ENCODE data around the gene SNORC. TPM values are rescaled to one million over a fixed set of nuclear protein-coding genes. Genes with fewer than 3 reads are reported as not detected.
A peak's percentile ranks its signal among the peaks of the same experiment; 100 is the strongest.

SNORC gene
- total RNA-seq, 1 donor from 2014 or later: not detected

GRCh38 chr2:232865165-232865564, 4.9 kb upstream of the SNORC start:
- Histone ChIP-seq H2AFZ (replicated peaks) (no peak overlapping the region), H3K4me1 (no peaks in the 10 kb centered on the region), H3K27ac (no peak overlapping the region), H3K27me3 (no peaks in the 10 kb centered on the region), H3K36me3 (no peaks in the 10 kb centered on the region), H3K4me3 (no peak overlapping the region), H3K9ac (no peak overlapping the region), H3K4me2 (no peak overlapping the region), H3K9me3 (ENCODE audit: low read depth) (no peaks in the 10 kb centered on the region), H3F3A (ENCODE audit: low read depth) (no peaks in the 10 kb centered on the region), H3K79me2 (ENCODE audit: low read depth) (no peaks in the 10 kb centered on the region), H4K20me1 (ENCODE audit: low read depth) (peaks cover 3% of the 10 kb centered on the region)
- H3K4me1 Mint-ChIP-seq: peaks cover 5% of the 10 kb centered on the region
- DNase-seq (ENCODE audit: low spot score): no peak
- peaks cover 4% of the 10 kb centered on the region for H3K36me3 Mint-ChIP-seq
- H3K27ac Mint-ChIP-seq: no peak overlapping the region
- TF ChIP-seq CTCF (IDR thresholded peaks at IDR 0.05) (no peak), EZH2 (IDR thresholded peaks at IDR 0.05) (no peak), EZH2phosphoT487 (IDR thresholded peaks at IDR 0.05) (no peak)
- no peaks in the 10 kb centered on the region for H3K9me3 Mint-ChIP-seq
- no peaks in the 10 kb centered on the region for H3K27me3 Mint-ChIP-seq (ENCODE audit: insufficient read depth, low read depth)
- no peak overlapping the region for H3K4me3 Mint-ChIP-seq

- TF ChIP-seq CTCF (IDR thresholded peaks at IDR 0.05) (no peak), EZH2 (IDR thresholded peaks at IDR 0.05) (no peak), EZH2phosphoT487 (IDR thresholded peaks at IDR 0.05) (no peak)
- H4K20me1 ChIP-seq (ENCODE audit: low read depth): peaks cover 3% of the 10 kb centered on the region
- no peak overlapping the region for H3K4me3 ChIP-seq
- H3K36me3 ChIP-seq: no peaks in the 10 kb centered on the region
- Mint-ChIP-seq H3K27me3 (ENCODE audit: insufficient read depth, low read depth) (peaks cover 3% of the 10 kb centered on the region), H3K4me3 (no peak overlapping the region), H3K36me3 (peaks cover 4% of the 10 kb centered on the region), H3K27ac (no peak overlapping the region), H3K4me1 (peaks cover 11% of the 10 kb centered on the region), H3K9me3 (no peaks in the 10 kb centered on the region)
- no peak overlapping the region for H3K9ac ChIP-seq
- H3K4me1 ChIP-seq: no peaks in the 10 kb centered on the region
- H2AFZ ChIP-seq (replicated peaks): no peak overlapping the region
- DNase-seq (ENCODE audit: low spot score): no peak
- H3K9me3 ChIP-seq (ENCODE audit: low read depth): no peaks in the 10 kb centered on the region
- H3K27ac ChIP-seq: no peak overlapping the region
- no peak overlapping the region for H3K4me2 ChIP-seq
- H3F3A ChIP-seq (ENCODE audit: low read depth): no peaks in the 10 kb centered on the region
- H3K79me2 ChIP-seq (ENCODE audit: low read depth): no peaks in the 10 kb centered on the region
- H3K27me3 ChIP-seq: no peaks in the 10 kb centered on the region
Measured at GRCh38 chr2:232866104-232866503, 4.0 kb upstream of the SNORC start.

- H3K4me1 ChIP-seq: no peaks in the 10 kb centered on the region
- peaks cover 11% of the 10 kb centered on the region for H3K27me3 Mint-ChIP-seq (ENCODE audit: insufficient read depth, low read depth)
- no peaks in the 10 kb centered on the region for H3K9me3 ChIP-seq (ENCODE audit: low read depth)
- no peak overlapping the region for H3K4me3 ChIP-seq
- H3K4me3 Mint-ChIP-seq: no peak overlapping the region
- H2AFZ ChIP-seq (replicated peaks): no peak overlapping the region
- DNase-seq (ENCODE audit: low spot score): peak; percentile 35
- no peaks in the 10 kb centered on the region for H3K36me3 ChIP-seq
- H3K9me3 Mint-ChIP-seq: no peaks in the 10 kb centered on the region
- no peak overlapping the region for H3K4me2 ChIP-seq
- peaks cover 4% of the 10 kb centered on the region for H3F3A ChIP-seq (ENCODE audit: low read depth)
- H3K36me3 Mint-ChIP-seq: no peaks in the 10 kb centered on the region
- no peaks in the 10 kb centered on the region for H3K79me2 ChIP-seq (ENCODE audit: low read depth)
- H3K9ac ChIP-seq: no peak overlapping the region
- no peaks in the 10 kb centered on the region for H4K20me1 ChIP-seq (ENCODE audit: low read depth)
- TF ChIP-seq CTCF (IDR thresholded peaks at IDR 0.05): no peak
- TF ChIP-seq EZH2 (IDR thresholded peaks at IDR 0.05): no peak
- no peak for TF ChIP-seq EZH2phosphoT487 (IDR thresholded peaks at IDR 0.05)
- peaks cover 18% of the 10 kb centered on the region for H3K4me1 Mint-ChIP-seq
- H3K27ac ChIP-seq: no peak overlapping the region
- H3K27me3 ChIP-seq: peaks cover 5% of the 10 kb centered on the region
- H3K27ac Mint-ChIP-seq: no peak overlapping the region
Measured at GRCh38 chr2:232869138-232870017, 686 bp upstream of the SNORC start.
